GM12865 (cell line): ENCODE measurements around the gene CAPZB.

Experiments used
- DNase-seq: peaks from one replicate; pipeline ENCODE4 v3.0.0; 2010; ENCODE audit warnings: low read depth
- H3K4me3 ChIP-seq: 2 replicates; pipeline ENCODE4 v1.5.1; 2011; ENCODE audit warnings: mild to moderate bottlenecking, low read depth, low read length, control low read depth
- TF ChIP-seq, protein P1 (sequence below): IDR thresholded peaks from 2 replicates; pipeline ENCODE4 v1.5.1; 2011; ENCODE audit warnings: low read length, control low read depth, low read depth, inconsistent platforms; ENCODE audit not compliant: insufficient read depth; ENCODE audit errors: missing control alignments

CAPZB gene

GRCh38 chr1:19313961-19314882 is 171.1 kb downstream of the CAPZB start:
- TF ChIP-seq, protein P1, sequence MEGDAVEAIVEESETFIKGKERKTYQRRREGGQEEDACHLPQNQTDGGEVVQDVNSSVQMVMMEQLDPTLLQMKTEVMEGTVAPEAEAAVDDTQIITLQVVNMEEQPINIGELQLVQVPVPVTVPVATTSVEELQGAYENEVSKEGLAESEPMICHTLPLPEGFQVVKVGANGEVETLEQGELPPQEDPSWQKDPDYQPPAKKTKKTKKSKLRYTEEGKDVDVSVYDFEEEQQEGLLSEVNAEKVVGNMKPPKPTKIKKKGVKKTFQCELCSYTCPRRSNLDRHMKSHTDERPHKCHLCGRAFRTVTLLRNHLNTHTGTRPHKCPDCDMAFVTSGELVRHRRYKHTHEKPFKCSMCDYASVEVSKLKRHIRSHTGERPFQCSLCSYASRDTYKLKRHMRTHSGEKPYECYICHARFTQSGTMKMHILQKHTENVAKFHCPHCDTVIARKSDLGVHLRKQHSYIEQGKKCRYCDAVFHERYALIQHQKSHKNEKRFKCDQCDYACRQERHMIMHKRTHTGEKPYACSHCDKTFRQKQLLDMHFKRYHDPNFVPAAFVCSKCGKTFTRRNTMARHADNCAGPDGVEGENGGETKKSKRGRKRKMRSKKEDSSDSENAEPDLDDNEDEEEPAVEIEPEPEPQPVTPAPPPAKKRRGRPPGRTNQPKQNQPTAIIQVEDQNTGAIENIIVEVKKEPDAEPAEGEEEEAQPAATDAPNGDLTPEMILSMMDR, result no peak
- peak; percentile 44 for DNase-seq
- H3K4me3 ChIP-seq, result no peak overlapping the region

GRCh38 chr1:19313636-19313959 is 171.7 kb downstream of the CAPZB start:
- H3K4me3 ChIP-seq, result no peak overlapping the region
- TF ChIP-seq, protein P1, result no peak
- DNase-seq, result no peak

- TF ChIP-seq, protein P1, result no peak
- H3K4me3 ChIP-seq, result peak overlapping the region; percentile 67
- DNase-seq, result peak; percentile 36
These were observed 172.3 kb downstream of the CAPZB start for GRCh38 chr1:19312782-19313635.

DNA sequence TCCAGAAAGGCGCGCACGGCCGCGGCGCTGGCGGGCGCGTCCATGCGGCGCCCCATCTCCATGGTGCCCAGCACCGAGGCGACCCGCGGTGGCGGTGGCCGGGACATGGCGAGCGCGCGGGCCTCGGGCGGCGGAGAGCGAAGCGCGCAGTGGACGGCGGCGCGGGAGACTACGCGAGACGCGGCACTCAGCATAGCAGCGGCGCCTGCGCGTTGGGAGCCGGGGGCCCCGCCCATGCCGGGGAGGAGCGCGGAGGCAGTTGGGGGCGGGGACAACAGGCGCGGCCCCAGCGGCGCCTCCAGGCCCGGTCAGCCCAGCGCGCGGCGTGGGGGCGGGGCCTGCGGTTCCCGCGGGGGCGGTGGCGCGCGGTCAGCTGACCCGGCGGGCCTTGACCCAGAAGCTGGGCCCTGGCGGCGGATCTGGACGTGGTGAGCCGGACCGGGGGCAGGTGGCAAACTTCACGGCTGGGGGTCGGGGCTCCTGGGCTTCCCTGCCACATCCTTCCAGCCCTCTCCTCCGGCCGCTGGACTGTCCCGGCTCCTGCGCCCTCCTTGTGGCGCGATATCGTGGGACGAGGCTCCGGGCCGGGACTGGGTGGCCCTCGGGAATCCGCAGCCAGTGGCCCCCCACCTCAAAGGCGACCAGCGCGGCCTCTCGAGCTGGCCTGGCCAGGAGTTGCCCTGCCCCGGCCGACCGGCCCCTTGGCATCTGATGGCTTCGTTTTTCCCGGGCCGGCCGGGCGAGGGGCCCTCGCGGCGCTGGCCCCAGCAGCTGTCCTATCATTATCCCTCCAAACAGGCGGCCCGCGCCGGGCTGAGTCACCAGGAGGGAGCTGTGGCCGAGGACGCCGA is 173.2 kb downstream of the CAPZB start, which contains the start of the genes AKR7A2 and SLC66A1:
Gene AKR7A2 (minus strand): TSS at position 214 of the 851 bp plus-strand sequence. CDS start 20 bp downstream, at position 194.
Gene SLC66A1 (plus strand): TSS at position 396 of the 851 bp plus-strand sequence. CDS start 5,352 bp downstream, outside the sequence.
- TF ChIP-seq, protein P1, result no peak
- peak within 1 kb of the TSS; percentile 80 for H3K4me3 ChIP-seq
- peak; percentile 95 for DNase-seq

DNA sequence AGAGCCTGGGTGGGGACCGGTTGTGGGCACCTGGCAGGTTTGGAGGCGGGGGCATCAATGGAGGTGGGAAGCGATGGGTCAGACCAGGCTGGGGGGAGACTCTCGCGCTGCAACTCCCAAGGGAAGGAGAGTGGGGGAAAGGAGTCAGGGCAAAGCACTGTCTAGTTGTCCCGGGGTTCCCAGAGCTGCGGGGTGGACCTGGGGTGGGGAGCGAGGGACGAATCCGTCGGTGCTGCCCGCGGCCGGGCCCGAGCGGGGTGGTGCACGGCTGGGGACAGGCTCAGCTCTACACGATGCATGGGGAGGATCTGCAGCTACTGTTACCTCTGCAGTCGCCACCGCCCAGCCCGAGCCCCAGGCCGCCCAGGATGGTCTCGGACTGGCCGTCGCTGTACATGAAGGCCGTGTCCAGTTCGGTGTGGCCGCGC is 173.8 kb downstream of the CAPZB start:
- DNase-seq, result no peak
- TF ChIP-seq, protein P1, result no peak
- peak overlapping the region; percentile 80 for H3K4me3 ChIP-seq

- DNase-seq, result no peak
- peak overlapping the region; percentile 80 for H3K4me3 ChIP-seq
- TF ChIP-seq, protein P1, result no peak
These were observed 174.4 kb downstream of the CAPZB start for GRCh38 chr1:19310720-19311502.
